EL (cell line): ENCODE results near the gene SLC7A9.
"Not testable (repeated sequence)": the region's sequence is repeated elsewhere in the genome, so short reads cannot be mapped to it uniquely, and the experiment has no call there.

Source experiments
- DNase-seq: peaks from one replicate; pipeline ENCODE4 v3.0.0-alpha.2; 2016

SLC7A9 gene

GRCh38 chr19:32824191-32824751 lies 45.3 kb downstream of the SLC7A9 start:
- DNase-seq, result no peak

DNA sequence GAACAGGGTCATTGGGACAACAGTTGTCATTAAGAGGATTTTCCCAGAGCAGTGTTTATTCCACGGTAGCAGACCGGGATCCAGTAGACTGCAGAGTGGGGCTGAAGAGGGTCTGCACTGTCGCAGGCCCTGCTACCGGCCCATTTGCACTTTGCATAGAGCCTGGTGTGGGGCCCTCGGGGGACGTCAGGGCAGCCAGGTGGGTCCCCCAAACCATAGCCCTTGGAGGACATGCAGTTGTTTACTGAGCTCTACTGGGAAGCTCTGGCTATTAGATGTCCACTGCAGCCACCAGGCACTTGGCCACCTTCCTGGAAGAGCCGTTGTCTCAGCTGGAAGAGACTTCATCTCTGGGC lies 45.8 kb downstream of the SLC7A9 start:
- no peak for DNase-seq

DNA sequence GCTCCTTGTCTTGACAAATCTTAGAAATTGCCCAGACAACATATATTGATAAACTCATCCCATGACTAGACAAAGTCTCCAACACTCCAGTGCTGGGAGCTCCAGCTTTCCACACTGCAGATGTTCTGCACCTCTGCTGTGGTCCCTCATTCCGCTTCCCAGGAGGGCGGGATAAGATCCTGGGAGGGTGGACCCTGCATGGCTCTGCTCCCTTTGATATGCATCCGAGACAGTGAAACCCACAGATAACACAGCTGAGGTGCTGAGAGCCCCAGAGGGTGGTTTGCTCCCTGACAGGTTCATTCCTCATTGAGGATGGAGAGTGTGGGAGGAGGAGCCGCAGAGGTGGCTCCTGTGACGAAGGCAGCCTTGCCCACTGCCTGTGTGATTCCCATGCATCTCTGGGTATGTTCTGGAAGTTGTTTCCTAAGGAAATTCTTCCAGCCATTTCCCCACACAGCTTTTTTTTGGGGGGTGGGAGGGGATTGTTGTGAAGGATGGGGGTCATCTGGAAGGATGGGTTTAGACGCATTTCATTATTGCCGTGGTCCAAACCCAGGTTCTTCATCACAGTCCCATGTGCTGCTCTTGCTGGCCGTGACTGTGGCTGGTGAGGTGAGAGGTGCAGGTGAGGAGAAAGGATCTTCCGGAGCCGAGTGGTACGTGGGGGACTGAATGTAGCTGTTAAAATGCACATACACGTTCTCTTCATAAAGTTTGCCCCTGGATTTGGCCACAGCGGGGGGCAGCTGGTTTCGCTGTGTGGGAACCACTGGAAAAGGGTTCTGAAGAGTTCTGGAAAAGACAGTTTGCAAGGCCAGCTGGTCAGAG lies 46.4 kb downstream of the SLC7A9 start:
- DNase-seq, result no peak

GRCh38 chr19:32819419-32820400 lies 49.9 kb downstream of the SLC7A9 start:
- no peak for DNase-seq

GRCh38 chr19:32818536-32818935 lies 51.0 kb downstream of the SLC7A9 start:
- DNase-seq, result no peak

DNA sequence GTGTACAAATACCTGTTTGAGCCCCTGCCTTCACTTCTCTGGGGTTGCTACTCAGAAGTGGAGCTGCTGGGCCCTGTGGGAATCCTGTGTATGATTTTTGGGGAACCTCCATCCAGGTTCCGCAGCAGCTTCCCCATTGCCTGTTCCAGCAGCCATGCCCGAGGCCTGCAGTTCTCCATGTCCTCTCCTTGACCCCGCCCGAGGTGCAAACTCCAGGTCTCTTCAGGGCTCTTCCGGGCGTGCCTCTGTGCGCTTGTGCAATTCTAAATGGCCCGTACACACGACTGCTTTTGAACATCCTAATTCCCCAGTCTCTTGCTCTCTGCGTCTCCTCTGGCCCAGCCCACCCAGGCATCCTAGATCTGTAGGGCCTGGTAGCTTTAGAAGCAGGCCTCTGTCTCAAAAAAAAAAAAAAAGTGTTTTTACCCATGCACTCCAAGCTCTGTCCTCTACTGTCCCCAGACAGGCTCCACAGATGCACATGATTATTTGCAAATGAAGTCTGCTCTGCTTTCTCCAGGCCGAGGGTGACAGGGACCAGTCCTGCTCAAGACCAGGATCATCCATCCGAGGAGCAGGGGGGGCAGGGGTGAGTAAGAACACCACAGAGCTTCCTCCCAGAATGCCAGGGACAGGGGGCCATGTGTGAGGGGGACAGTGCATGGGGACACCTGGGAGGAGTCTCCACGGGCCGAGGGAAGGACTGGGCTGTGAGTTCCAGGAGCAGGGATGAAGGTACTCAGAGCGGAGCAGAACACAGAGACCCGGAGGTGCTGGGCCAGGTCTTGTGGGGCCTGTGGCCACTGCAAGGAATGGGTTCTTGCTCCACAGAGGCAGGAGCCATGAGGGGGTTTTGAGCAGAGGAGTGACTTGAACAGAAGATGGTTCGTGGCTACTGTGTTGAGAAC lies 51.7 kb downstream of the SLC7A9 start:
- DNase-seq, result no peak

DNA sequence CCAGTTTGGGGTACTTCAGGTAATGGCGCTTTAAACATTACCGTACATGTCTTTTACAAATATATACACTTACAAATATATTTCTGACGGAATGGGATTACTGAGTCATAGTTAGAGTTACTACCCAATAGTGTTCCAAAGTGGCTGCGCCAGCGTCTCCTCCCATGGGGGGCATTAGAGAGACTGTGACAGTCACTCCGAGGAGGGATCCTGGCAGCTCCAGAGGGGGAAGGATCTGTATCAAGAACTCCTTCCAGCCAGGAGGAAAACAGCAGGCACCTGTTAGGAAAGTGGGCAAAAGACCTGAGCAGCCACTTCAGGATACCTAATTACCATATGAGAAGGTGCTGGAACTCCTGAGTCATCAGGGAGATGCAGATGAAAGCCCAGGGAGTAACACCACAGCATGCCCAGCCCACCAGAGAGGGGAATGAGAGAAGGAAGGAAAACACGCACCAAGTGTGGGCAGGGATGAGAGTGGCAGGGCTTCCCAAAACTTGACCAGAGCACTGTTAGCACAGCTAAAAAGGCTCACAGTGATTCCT lies 52.9 kb downstream of the SLC7A9 start:
- DNase-seq, result no peak

DNA sequence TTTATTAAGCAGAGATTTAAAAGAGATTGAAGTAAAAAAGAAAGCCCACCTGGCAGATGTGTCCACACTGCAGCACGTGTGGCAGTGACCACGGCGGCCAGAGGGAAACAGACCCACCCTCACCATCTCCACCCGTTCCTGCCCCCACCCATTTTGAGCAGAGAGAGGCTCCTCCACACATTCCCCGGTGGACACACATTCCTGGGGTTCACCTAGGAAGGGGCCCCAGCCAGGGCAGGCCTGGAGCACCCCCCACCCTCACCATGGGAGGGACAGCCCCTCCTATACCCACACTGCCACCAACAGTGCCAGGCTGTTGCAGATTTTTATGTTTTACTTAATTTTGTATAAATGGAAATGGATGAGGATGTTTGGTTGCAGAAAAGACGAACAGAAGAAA lies 54.9 kb downstream of the SLC7A9 start:
- DNase-seq, result no peak

DNA sequence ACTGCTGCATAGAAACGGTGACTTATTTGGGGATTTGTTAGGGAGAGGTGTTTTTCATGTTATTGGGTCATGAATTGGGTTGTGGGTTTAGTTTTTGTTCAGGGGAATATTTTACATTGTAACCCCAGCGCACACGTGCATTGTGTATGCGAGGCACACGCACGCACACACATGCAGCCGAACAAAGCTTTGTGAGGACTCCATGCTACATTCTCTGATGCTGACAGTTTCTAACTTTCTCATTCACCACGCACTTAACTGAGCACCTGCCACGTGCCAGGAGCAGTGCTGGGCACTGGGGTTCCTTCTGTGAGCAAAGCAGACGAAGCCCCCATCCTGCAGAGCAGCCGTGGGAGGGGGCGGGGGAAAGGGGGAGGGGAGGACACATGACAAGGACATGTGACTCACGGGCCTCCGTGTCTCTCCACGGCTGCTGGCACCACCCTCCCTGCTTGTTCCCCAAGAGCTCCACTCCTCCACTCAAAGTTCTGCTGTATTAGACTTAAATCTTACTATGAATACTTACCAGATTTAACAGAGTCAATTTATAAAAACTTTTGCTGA lies 55.6 kb downstream of the SLC7A9 start:
- DNase-seq, result no peak

GRCh38 chr19:32812571-32812970 lies 57.0 kb downstream of the SLC7A9 start:
- DNase-seq, result no peak

- DNase-seq, result no peak
Measured at GRCh38 chr19:32812036-32812435, 57.5 kb downstream of the SLC7A9 start.

GRCh38 chr19:32811151-32811550 lies 58.4 kb downstream of the SLC7A9 start:
- no peak for DNase-seq

GRCh38 chr19:32810452-32810851 lies 59.1 kb downstream of the SLC7A9 start:
- DNase-seq, result no peak

DNA sequence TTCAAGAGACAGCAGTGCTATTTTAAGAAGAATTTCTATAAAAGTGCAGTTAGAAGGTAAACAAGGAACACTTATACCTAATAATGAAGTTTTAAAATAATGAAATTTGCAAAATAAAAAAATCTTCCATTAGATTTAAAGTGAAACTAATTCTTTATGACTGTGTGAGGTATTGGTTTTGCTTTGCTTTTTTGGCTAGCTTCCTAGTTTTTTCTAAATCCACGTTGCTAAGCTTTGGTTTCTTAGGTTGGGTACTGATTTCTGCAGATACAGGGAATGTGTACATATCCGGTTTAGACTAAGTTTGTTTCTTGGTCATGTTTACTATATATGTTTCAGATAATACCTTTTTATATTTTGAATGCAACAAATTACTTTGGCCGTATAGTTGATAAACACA lies 59.8 kb downstream of the SLC7A9 start:
- no peak for DNase-seq

GRCh38 chr19:32809254-32809653 lies 60.3 kb downstream of the SLC7A9 start:
- no peak for DNase-seq

GRCh38 chr19:32808236-32808635 lies 61.3 kb downstream of the SLC7A9 start:
- no peak for DNase-seq

DNA sequence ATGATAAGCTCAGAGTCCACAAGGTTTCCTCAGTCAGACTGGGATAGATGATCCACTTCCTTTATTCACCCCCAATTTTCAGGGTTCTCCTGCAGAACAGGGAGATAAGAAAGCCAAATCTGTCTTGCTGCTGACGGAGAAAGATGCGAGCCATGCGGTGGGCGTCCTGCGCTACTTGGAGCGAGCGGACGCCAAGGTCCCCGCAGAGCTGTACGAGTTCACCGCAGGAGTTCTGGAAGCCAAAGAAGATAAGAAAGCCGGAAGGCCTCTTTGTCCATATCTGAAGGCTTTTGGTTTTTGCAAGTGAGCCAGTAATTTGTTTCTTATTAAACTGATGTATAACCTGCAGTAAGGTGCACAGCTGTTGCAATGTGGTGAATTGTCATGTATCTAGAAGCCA lies 66.7 kb downstream of the SLC7A9 start:
- no peak for DNase-seq

DNA sequence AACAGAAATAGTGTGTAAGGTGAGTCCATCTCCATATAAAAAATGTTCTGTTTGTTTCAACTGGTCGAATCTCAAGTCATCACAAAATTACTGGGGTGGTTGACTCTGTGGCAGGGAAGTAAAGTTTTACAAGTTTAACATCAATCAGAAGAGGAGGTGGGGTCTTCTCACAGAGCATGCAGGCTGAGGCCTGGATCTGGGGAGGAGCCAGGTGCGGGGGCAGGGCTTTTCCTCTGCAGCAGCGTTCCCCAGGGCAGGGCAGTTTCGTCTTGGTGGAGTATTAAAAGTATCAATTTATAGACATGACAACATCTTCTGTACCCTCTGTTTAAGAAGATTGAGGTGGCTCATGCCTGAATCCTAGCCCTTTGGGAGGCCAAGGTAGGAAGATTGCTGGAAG lies 68.8 kb downstream of the SLC7A9 start:
- DNase-seq, result no peak

- no peak for DNase-seq
Measured at GRCh38 chr19:32800191-32800590, 69.4 kb downstream of the SLC7A9 start.

DNA sequence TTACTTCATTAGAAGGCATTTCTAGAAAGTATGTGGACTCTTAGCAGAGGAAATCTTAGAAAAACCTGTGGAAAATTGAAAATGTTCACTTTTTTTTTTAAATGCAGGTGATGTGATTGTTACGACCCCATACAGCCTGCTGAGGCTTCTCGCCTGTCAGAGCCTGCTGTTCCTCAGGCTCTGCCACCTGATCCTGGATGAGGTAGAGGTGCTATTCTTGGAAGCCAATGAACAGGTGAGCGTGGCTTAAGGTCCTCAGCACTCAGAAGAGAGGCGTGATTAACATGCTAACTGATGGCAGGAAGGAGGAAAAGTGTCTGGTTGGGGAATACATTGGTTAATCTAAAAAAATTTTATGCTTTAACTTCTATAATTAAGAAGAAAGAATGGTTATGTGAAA lies 71.4 kb downstream of the SLC7A9 start:
- no peak for DNase-seq

GRCh38 chr19:32789429-32789828 lies 80.1 kb downstream of the SLC7A9 start:
- DNase-seq, result no peak

DNA sequence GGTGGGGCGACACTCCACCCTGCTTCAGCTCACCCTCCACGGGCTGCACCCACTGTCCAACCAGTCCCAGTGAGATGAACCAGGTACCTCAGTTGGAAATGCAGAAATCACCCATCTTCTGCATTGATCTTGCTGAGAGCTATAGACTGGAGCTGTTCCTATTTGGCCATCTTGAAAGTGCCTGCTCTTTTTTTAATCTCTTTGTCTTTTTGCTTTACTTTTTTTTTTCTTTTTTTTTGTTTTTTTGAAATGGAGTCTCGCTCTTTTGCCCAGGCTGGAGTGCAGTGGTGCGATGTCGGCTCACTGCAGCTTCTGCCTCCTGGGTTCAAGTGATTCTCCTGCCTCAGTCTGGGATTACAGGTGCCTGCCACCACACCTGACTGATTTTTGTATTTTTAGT lies 81.7 kb downstream of the SLC7A9 start:
- not testable (repeated sequence) for DNase-seq
